ENCODE data around the gene SYNDIG1.

DNA sequence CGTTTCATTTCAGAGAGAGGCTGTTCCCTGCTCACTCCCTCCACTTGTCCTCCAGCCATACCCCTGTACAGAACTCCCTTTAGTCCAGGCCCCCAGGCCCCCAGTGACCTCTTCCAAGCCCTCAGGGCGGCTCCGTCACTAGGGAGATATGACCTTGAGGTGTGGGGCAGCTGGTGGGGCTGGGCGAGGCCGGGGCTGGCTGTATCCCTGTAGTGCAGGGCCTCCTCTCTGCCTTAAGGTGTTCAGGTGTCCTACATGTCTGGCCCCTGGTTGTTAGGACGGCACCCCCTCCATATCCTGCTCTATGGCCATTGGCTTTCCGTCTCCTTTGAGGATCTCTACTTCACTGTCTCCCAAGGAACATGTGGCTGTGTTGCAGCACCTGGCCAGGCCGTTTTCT is 17.4 kb upstream of the SYNDIG1 start:
- TF ChIP-seq, protein P1, sequence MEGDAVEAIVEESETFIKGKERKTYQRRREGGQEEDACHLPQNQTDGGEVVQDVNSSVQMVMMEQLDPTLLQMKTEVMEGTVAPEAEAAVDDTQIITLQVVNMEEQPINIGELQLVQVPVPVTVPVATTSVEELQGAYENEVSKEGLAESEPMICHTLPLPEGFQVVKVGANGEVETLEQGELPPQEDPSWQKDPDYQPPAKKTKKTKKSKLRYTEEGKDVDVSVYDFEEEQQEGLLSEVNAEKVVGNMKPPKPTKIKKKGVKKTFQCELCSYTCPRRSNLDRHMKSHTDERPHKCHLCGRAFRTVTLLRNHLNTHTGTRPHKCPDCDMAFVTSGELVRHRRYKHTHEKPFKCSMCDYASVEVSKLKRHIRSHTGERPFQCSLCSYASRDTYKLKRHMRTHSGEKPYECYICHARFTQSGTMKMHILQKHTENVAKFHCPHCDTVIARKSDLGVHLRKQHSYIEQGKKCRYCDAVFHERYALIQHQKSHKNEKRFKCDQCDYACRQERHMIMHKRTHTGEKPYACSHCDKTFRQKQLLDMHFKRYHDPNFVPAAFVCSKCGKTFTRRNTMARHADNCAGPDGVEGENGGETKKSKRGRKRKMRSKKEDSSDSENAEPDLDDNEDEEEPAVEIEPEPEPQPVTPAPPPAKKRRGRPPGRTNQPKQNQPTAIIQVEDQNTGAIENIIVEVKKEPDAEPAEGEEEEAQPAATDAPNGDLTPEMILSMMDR (IDR thresholded peaks at IDR 0.05; ENCODE audit: insufficient read depth, low read length): no peak
- TF ChIP-seq POLR2AphosphoS5 (IDR thresholded peaks at IDR 0.05; ENCODE audit: low read depth): no peak
